ENCODE data around the gene IPPK.

Gene IPPK

GRCh38 chr9:92619601-92620300, 50.2 kb downstream of the IPPK start:
- H3K4me3 ChIP-seq (ENCODE audit: low read length): no peak overlapping the region
- no peak for DNase-seq (ENCODE audit: low read depth, low spot score)

- no peak for DNase-seq (ENCODE audit: low read depth, low spot score)
- no peak overlapping the region for H3K4me3 ChIP-seq (ENCODE audit: low read length)
Observed at GRCh38 chr9:92618633-92619225, 51.2 kb downstream of the IPPK start.

- no peak overlapping the region for H3K4me3 ChIP-seq (ENCODE audit: low read length)
- no peak for DNase-seq (ENCODE audit: low read depth, low spot score)
Observed at GRCh38 chr9:92617951-92618510, 51.9 kb downstream of the IPPK start.

- H3K4me3 ChIP-seq (ENCODE audit: low read length): no peak overlapping the region
- DNase-seq (ENCODE audit: low read depth, low spot score): no peak
Observed at GRCh38 chr9:92617195-92617813, 52.6 kb downstream of the IPPK start.

- no peak for DNase-seq (ENCODE audit: low read depth, low spot score)
- H3K4me3 ChIP-seq (ENCODE audit: low read length): no peak overlapping the region
Observed at GRCh38 chr9:92616655-92617111, 53.2 kb downstream of the IPPK start.

GRCh38 chr9:92616199-92616641, 53.7 kb downstream of the IPPK start:
- H3K4me3 ChIP-seq (ENCODE audit: low read length): no peak overlapping the region
- DNase-seq (ENCODE audit: low read depth, low spot score): no peak

GRCh38 chr9:92615790-92616189, 54.1 kb downstream of the IPPK start:
- no peak overlapping the region for H3K4me3 ChIP-seq (ENCODE audit: low read length)
- DNase-seq (ENCODE audit: low read depth, low spot score): no peak

- no peak overlapping the region for H3K4me3 ChIP-seq (ENCODE audit: low read length)
- DNase-seq (ENCODE audit: low read depth, low spot score): no peak
Observed at GRCh38 chr9:92614763-92615461, 55.0 kb downstream of the IPPK start.

GRCh38 chr9:92614123-92614510, 55.8 kb downstream of the IPPK start:
- no peak for DNase-seq (ENCODE audit: low read depth, low spot score)
- H3K4me3 ChIP-seq (ENCODE audit: low read length): no peak overlapping the region

- DNase-seq (ENCODE audit: low read depth, low spot score): no peak
- H3K4me3 ChIP-seq (ENCODE audit: low read length): no peak overlapping the region
Observed at GRCh38 chr9:92613268-92614122, 56.4 kb downstream of the IPPK start.

GRCh38 chr9:92612816-92613215, 57.1 kb downstream of the IPPK start:
- no peak for DNase-seq (ENCODE audit: low read depth, low spot score)
- H3K4me3 ChIP-seq (ENCODE audit: low read length): no peak overlapping the region

GRCh38 chr9:92612292-92612691, 57.6 kb downstream of the IPPK start:
- no peak for DNase-seq (ENCODE audit: low read depth, low spot score)
- H3K4me3 ChIP-seq (ENCODE audit: low read length): no peak overlapping the region

- no peak overlapping the region for H3K4me3 ChIP-seq (ENCODE audit: low read length)
- no peak for DNase-seq (ENCODE audit: low read depth, low spot score)
Observed at GRCh38 chr9:92611621-92612285, 58.2 kb downstream of the IPPK start.

- DNase-seq (ENCODE audit: low read depth, low spot score): no peak
Observed at GRCh38 chr9:92610470-92611420, 59.2 kb downstream of the IPPK start.

GRCh38 chr9:92608909-92609445, 61.0 kb downstream of the IPPK start:
- DNase-seq (ENCODE audit: low read depth, low spot score): no peak
- no peak overlapping the region for H3K4me3 ChIP-seq (ENCODE audit: low read length)

More at GRCh38 chr9:92610470-92611420, 59.2 kb downstream of the IPPK start:
- H3K4me3 ChIP-seq (ENCODE audit: low read length): no peak overlapping the region

GRCh38 chr9:92608241-92608908, 61.6 kb downstream of the IPPK start:
- H3K4me3 ChIP-seq (ENCODE audit: low read length): no peak overlapping the region
- no peak for DNase-seq (ENCODE audit: low read depth, low spot score)
